SK-N-MC (cell line): ENCODE measurements around the gene SAMSN1.

Source experiments
- FOXP2 ChIP-seq: optimal IDR thresholded peaks from 2 replicates; pipeline ENCODE3; 2011; ENCODE audit warnings: mild to moderate bottlenecking, moderate library complexity; ENCODE audit not compliant: insufficient read depth; ENCODE audit errors: extremely low read length, control extremely low read depth
- POLR2AphosphoS5 ChIP-seq: IDR thresholded peaks from 2 replicates; pipeline ENCODE4 v1.6.1; 2012; ENCODE audit warnings: mild to moderate bottlenecking, low read depth, low read length, borderline replicate concordance

- TF ChIP-seq POLR2AphosphoS5 (no peak), FOXP2 (no peak)
These were observed 46.8 kb downstream of the SAMSN1 start for GRCh38 chr21:14499316-14499715.
